CD4-positive, CD25-positive, alpha-beta regulatory T cell (primary cell): ENCODE measurements around the gene NCAPD2. TPM values are rescaled to one million over a fixed set of nuclear protein-coding genes. Genes with fewer than 3 reads are reported as not detected.

Experiments
- ATAC-seq, 2 donors: fragments of 150-1000 bp; cut with Tn5 transposase; one replicate each; pipeline ENCODE4 v1.10.0; 2021; ENCODE audit warnings: low read depth in 2 of 2, moderate number of reproducible peaks in 2 of 2, moderate library complexity in 1 of 2
- DNase-seq, 3 donors: peaks; one replicate each; pipeline versions ENCODE4 v3.0.0 to v3.0.0-alpha.2; 2012 to 2022; ENCODE audit warnings: mixed read lengths in 1 of 3
- H3K27ac ChIP-seq: one replicate; pipeline ENCODE4 v1.7.0; 2013; ENCODE audit warnings: mild to moderate bottlenecking, low read length; ENCODE audit not compliant: insufficient read depth, poor library complexity, severe bottlenecking
- H3K27me3 ChIP-seq: one replicate; pipeline ENCODE4 v1.7.0; 2013; ENCODE audit warnings: low read length; ENCODE audit not compliant: control insufficient read depth, insufficient read depth
- H3K36me3 ChIP-seq: one replicate; pipeline ENCODE4 v1.7.0; 2013; ENCODE audit warnings: mild to moderate bottlenecking, low read length, moderate library complexity; ENCODE audit not compliant: control insufficient read depth, insufficient read depth
- H3K4me1 ChIP-seq: 2 replicates; pipeline ENCODE4 v1.7.0; 2013; ENCODE audit warnings: mild to moderate bottlenecking, low read length; ENCODE audit not compliant: insufficient read depth, control insufficient read depth, poor library complexity, severe bottlenecking
- H3K4me3 ChIP-seq: one replicate; pipeline ENCODE4 v1.7.0; 2013; ENCODE audit warnings: low read depth, mild to moderate bottlenecking, low read length, moderate library complexity
- H3K9me3 ChIP-seq, 2 experiments: 1 replicate in 1 of 2; 2 replicates in 1 of 2; pipeline ENCODE4 v1.7.0; 2013; ENCODE audit warnings: low read length in 2 of 2, mild to moderate bottlenecking in 1 of 2, moderate library complexity in 1 of 2; ENCODE audit not compliant: control insufficient read depth in 2 of 2
- H3K27ac Mint-ChIP-seq, 3 donors: one replicate each; pipeline ENCODE4 v1.8.0; 2020 to 2022; ENCODE audit warnings: mild to moderate bottlenecking in 3 of 3, mixed read lengths in 3 of 3, moderate library complexity in 2 of 3
- H3K27me3 Mint-ChIP-seq: one replicate; pipeline ENCODE4 v1.8.0; 2022; ENCODE audit warnings: mild to moderate bottlenecking, mixed read lengths
- H3K36me3 Mint-ChIP-seq: one replicate; pipeline ENCODE4 v1.8.0; 2020; ENCODE audit warnings: mixed read lengths
- H3K4me1 Mint-ChIP-seq, 4 donors: one replicate each; pipeline ENCODE4 v1.8.0; 2020 to 2022; ENCODE audit warnings: mixed read lengths in 4 of 4, mild to moderate bottlenecking in 1 of 4
- H3K4me3 Mint-ChIP-seq, 4 donors: one replicate each; pipeline ENCODE4 v1.8.0; 2020 to 2022; ENCODE audit warnings: mild to moderate bottlenecking in 4 of 4, mixed read lengths in 4 of 4, moderate library complexity in 3 of 4
- H3K9me3 Mint-ChIP-seq, 7 donors: one replicate each; pipeline ENCODE4 v1.8.0; 2020 to 2022; ENCODE audit warnings: mixed read lengths in 7 of 7, mild to moderate bottlenecking in 3 of 7, moderate library complexity in 2 of 7
- polyA plus RNA-seq, 4 donors: library from polyadenylated mRNA; unstranded; fragments of 300-500 nt; fragmentation: Illumina TruSeq; gene quantifications; one replicate each; pipeline ENCODE4 v1.2.3, GENCODE V29; 2021
- total RNA-seq: library from RNA; stranded (reverse); gene quantifications from one replicate; pipeline ENCODE4 v1.2.3, GENCODE V29; 2022

The NCAPD2 gene
- total and polyA plus RNA-seq, 5 donors from 2014 or later, result 21.5 to 32.8 (median 26.3) TPM

DNA sequence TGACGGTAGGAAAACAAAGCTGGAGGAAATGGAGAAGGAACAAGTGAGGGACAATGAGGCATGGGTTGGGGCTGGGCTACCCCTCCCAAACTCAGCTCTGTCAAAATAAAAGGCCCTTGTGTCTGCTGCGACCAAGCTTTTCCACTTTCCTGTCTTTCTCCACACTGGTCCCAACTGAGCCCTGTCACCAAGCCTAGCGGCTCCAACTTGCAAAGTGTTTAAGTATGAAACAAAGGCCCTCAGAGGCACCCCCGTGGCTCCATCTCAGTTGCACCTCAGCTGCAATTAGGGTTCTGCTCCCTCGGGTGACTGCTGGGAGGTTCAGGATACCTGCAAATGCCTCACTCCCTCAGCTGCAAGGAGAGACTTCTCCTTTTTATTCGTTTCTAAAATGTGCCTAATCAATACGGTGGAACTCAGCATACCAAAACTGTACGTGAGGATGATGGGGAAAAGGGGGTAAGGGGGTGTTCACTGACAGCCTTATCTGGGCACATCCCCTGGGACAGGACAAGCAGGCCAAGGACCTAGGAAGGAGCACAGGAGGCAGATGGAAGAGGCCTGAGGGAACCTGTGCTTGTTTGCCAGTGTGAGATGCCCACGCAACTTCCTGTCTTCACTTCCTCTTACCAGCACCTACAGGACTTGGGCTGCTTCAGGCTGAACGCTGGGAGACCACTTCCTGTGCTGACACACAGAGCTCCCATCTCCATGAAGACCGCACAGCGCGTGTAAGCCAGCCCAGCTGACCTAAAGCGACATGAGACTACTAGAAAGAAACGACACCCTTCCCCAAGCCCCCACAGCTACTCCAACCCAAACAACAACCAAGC, 32.3 kb upstream of the NCAPD2 start:
- Mint-ChIP-seq H3K4me3 (peak overlapping the region; percentile 79 to 87 (median 83)), H3K27me3 (no peaks in the 10 kb centered on the region), H3K9me3 (no peaks in the 10 kb centered on the region), H3K4me1 (peaks cover 30 to 90% (median 66%) of the 10 kb centered on the region in 4 donors), H3K27ac (peak overlapping the region; percentile 95 to 99 (median 96)), H3K36me3 (peaks cover 62% of the 10 kb centered on the region)
- Histone ChIP-seq H3K27me3 (no peaks in the 10 kb centered on the region), H3K9me3 (no peaks in the 10 kb centered on the region), H3K27ac (peak overlapping the region; percentile 96), H3K4me3 (peak overlapping the region; percentile 74), H3K36me3 (peaks cover 51% of the 10 kb centered on the region), H3K4me1 (peaks cover 62% of the 10 kb centered on the region)
- DNase-seq, result peak; percentile 77 to 96 (median 83)
- ATAC-seq, result peak; percentile 93

DNA sequence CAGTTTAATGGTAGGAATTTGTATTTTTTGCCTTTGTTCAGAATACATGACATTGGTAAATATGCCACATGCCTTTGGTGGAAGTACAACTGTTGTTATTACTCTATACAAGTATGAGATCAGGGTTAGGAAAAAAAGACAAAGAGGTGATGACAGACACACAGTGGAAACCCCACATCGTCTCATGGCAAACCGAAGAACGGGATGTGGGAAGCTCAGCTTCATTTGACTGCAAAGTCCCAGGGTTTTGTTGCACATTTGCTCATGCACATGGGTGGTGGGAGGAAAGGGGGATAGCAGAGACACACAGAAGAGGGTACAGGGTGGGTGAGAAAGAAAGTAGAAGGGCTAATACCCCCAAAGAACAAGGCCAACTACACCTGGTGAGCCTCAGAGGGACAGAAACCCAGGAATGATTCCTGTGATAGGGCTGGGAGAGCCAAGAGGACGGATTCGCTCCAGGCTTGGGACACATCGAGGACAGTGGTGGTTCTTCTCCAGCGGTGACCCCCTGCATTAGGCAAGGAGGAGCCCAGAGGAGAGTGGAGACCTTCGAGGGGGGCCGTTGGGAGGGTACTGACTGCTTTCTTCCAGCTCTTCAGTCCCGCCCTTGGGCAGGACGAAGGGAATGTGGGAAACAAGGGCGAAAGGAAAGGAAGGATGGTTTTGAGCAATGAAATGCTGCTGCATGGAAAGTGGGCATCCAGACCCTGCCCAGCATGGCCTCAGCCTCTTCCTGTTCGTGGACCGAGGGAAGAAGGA, 31.5 kb upstream of the NCAPD2 start:
- Histone ChIP-seq H3K27ac (peak overlapping the region; percentile 96), H3K4me3 (peak overlapping the region; percentile 74), H3K36me3 (peaks cover 50% of the 10 kb centered on the region), H3K9me3 (no peaks in the 10 kb centered on the region), H3K4me1 (peaks cover 64% of the 10 kb centered on the region), H3K27me3 (no peaks in the 10 kb centered on the region)
- peak overlapping the region; percentile 95 to 99 (median 96) for H3K27ac Mint-ChIP-seq
- no peaks in the 10 kb centered on the region for H3K27me3 Mint-ChIP-seq
- H3K36me3 Mint-ChIP-seq, result peaks cover 62% of the 10 kb centered on the region
- peaks cover 36 to 90% (median 68%) of the 10 kb centered on the region in 4 donors for H3K4me1 Mint-ChIP-seq
- ATAC-seq, result no peak
- no peak for DNase-seq
- H3K9me3 Mint-ChIP-seq, result no peaks in the 10 kb centered on the region
- peak overlapping the region; percentile 83 to 90 (median 85) for H3K4me3 Mint-ChIP-seq

DNA sequence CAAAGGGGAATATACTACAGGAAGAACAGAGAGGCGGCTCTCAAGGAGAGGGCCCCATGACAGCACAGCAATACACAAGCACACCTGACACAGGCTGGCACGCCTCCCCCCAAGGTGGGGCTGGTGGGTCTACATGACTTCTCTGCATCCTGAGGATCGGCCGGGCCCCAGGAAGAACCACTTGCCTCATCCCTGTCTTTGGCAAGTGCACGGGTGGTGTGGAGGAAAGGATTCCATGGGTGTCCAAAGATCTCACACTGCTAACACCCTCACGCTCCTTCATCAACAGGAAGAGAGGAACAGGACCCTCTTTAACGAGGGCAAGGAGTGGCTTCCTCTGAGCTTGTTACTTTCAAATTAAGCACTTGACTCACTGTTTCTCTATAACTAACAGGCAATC, 30.7 kb upstream of the NCAPD2 start:
- peak; percentile 27 to 30 for ATAC-seq
- peak in 1 of 3 donors; percentile 77 for DNase-seq

DNA sequence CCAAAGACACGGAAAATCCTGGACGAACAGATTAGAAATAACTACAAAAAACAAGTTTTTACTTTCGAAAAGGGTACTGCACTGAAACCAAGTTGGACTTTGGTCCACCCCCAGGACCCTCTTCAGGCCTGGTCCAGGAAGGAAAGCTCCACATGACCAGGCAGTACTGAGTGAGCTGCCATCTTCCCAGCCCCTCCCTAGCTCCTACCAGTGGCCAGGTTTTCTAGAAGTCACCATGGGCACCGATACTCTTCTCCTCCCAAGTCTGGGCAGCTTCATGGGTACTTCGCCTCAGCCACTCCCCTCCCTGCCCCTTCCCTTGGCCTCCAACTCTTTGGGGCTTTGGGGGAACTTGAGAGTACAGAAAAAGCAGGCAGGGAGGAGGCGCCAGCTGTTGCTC, 30.0 kb upstream of the NCAPD2 start:
- no peaks in the 10 kb centered on the region for H3K9me3 ChIP-seq
- Mint-ChIP-seq H3K4me3 (peak overlapping the region; percentile 83 to 90 (median 85)), H3K36me3 (peaks cover 55% of the 10 kb centered on the region), H3K4me1 (peaks cover 45 to 95% (median 78%) of the 10 kb centered on the region in 4 donors), H3K27me3 (no peaks in the 10 kb centered on the region), H3K27ac (peak overlapping the region; percentile 95 to 99 (median 96)), H3K9me3 (no peaks in the 10 kb centered on the region)
- peak overlapping the region; percentile 96 for H3K27ac ChIP-seq
- peak overlapping the region; percentile 74 for H3K4me3 ChIP-seq
- H3K4me1 ChIP-seq, result peaks cover 78% of the 10 kb centered on the region
- H3K27me3 ChIP-seq, result no peaks in the 10 kb centered on the region
- no peak for ATAC-seq
- H3K36me3 ChIP-seq, result peaks cover 37% of the 10 kb centered on the region
- no peak for DNase-seq

More for the DNA sequence above, 30.7 kb upstream of the NCAPD2 start:
- H3K36me3 Mint-ChIP-seq, result peaks cover 61% of the 10 kb centered on the region
- H3K4me1 ChIP-seq, result peaks cover 72% of the 10 kb centered on the region
- peak overlapping the region; percentile 83 to 90 (median 85) for H3K4me3 Mint-ChIP-seq
- H3K9me3 Mint-ChIP-seq, result no peaks in the 10 kb centered on the region
- H3K9me3 ChIP-seq, result no peaks in the 10 kb centered on the region
- H3K4me1 Mint-ChIP-seq, result peaks cover 41 to 95% (median 73%) of the 10 kb centered on the region in 4 donors
- peak overlapping the region; percentile 74 for H3K4me3 ChIP-seq
- H3K27me3 ChIP-seq, result no peaks in the 10 kb centered on the region
- peak overlapping the region; percentile 95 to 99 (median 96) for H3K27ac Mint-ChIP-seq
- peaks cover 44% of the 10 kb centered on the region for H3K36me3 ChIP-seq
- peak overlapping the region; percentile 96 for H3K27ac ChIP-seq
- H3K27me3 Mint-ChIP-seq, result no peaks in the 10 kb centered on the region

DNA sequence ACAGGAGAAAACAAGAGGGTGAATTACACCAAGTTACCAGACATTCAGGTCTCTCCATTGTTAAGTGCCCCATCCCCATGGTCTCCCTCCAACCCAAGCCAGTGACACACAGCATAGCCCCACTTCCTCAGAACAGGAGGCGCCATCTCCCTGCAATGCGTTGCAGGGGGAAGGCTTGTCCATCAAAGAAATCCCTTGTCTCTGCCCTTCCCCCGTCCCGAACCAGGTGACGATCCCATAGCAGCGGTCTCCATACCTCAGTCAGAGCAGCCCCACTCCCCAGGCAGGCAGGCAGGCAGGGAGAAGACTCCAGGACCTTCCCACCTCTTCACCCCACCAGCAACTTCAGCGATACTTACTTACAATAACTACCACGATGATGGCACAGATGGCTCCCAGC, 29.4 kb upstream of the NCAPD2 start:
- Mint-ChIP-seq H3K36me3 (peaks cover 49% of the 10 kb centered on the region), H3K27me3 (no peaks in the 10 kb centered on the region), H3K4me1 (peaks cover 40 to 95% (median 80%) of the 10 kb centered on the region in 4 donors), H3K27ac (peak overlapping the region; percentile 95 to 99 (median 96)), H3K9me3 (no peaks in the 10 kb centered on the region), H3K4me3 (peak overlapping the region; percentile 39 to 90 (median 74))
- peaks cover 85% of the 10 kb centered on the region for H3K4me1 ChIP-seq
- no peaks in the 10 kb centered on the region for H3K27me3 ChIP-seq
- no peaks in the 10 kb centered on the region for H3K9me3 ChIP-seq
- peak overlapping the region; percentile 17 for H3K4me3 ChIP-seq
- H3K27ac ChIP-seq, result peak overlapping the region; percentile 96
- peaks cover 32% of the 10 kb centered on the region for H3K36me3 ChIP-seq
- DNase-seq (no peak), ATAC-seq (no peak)

DNA sequence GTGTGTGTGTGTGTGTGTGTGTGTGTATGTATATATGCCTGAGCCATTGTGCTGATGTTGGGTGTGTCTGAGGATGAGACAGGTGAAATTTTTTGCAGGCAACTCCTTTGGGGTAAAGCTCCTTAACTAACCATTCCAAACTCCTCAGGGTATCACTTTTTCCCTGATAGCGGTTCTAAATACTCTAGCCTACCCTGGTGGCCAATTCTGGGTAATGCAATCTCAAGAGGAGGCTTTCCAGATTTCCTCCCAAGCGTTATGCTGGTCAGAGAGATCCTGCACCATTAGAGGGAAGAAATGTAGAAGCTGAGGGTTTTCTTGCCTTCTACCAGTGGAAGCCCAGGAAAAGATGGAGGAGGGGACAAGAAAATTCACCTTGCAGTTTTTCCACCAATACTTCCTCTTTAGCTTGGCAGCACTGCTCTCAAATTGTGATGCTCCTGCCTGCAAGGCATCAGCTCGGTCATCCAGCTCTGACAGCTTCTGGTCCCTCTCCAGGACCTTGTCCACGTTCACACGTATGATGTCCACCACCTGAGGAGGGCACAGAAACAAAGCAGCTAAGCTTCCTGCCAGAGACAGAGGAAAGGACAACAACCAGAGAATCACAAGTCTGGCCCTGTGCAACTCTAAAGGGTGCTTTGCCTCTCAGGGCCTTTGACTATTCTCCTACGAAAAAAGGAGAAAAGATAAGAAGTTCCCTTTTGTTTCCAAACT, 28.3 kb upstream of the NCAPD2 start:
- Mint-ChIP-seq H3K27ac (peak overlapping the region; percentile 91 to 98 (median 95)), H3K4me3 (peak overlapping the region; percentile 22 to 86 (median 73)), H3K4me1 (peaks cover 39 to 89% (median 78%) of the 10 kb centered on the region in 4 donors), H3K27me3 (no peaks in the 10 kb centered on the region), H3K9me3 (no peaks in the 10 kb centered on the region), H3K36me3 (peaks cover 48% of the 10 kb centered on the region)
- Histone ChIP-seq H3K4me1 (peaks cover 84% of the 10 kb centered on the region), H3K27ac (peak overlapping the region; percentile 96), H3K9me3 (no peaks in the 10 kb centered on the region), H3K27me3 (no peaks in the 10 kb centered on the region), H3K4me3 (no peak overlapping the region), H3K36me3 (peaks cover 29% of the 10 kb centered on the region)
- DNase-seq, result peak in 2 of 3 donors; percentile 63 to 71
- ATAC-seq, result no peak

DNA sequence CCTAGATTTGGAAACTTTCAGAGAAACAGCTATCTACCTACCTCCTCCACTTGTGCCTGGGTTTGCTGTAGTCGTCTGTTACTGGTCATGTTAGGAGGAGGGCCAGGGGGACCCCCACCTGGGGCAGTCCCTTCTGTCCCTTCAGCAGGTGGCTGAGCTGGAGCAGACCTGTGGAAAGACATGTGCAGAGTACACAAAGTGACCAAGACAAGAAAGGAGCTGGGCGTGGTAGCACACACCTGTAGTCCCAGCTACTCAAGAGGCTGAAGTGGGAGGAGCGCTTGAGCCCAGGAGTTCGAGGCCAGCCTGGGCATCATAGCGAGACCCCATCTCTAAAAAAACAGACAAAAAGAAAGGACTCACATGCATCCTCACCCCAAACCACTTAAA, 27.7 kb upstream of the NCAPD2 start:
- peaks cover 43% of the 10 kb centered on the region for H3K36me3 Mint-ChIP-seq
- Histone ChIP-seq H3K27ac (peak overlapping the region; percentile 96), H3K4me3 (no peak overlapping the region), H3K4me1 (peaks cover 81% of the 10 kb centered on the region), H3K9me3 (no peaks in the 10 kb centered on the region), H3K27me3 (no peaks in the 10 kb centered on the region), H3K36me3 (peaks cover 25% of the 10 kb centered on the region)
- H3K27ac Mint-ChIP-seq, result peak overlapping the region; percentile 77 to 98 (median 95)
- H3K27me3 Mint-ChIP-seq, result no peaks in the 10 kb centered on the region
- no peak for ATAC-seq
- peaks cover 34 to 86% (median 74%) of the 10 kb centered on the region in 4 donors for H3K4me1 Mint-ChIP-seq
- DNase-seq, result no peak
- peak overlapping the region in 3 of 4 donors; percentile 21 to 40 (median 25) for H3K4me3 Mint-ChIP-seq
- no peaks in the 10 kb centered on the region for H3K9me3 Mint-ChIP-seq
